Measurements from ENCODE around the gene TEX14. TPM values are rescaled to one million over a fixed set of nuclear protein-coding genes. Genes with fewer than 3 reads are reported as not detected.

Gene TEX14
- total RNA-seq, 1 donor from 2014 or later, result not detected

GRCh38 chr17:58630883-58631522, 60.8 kb downstream of the TEX14 start:
- no peaks in the 10 kb centered on the region for H3K27me3 ChIP-seq
- intact Hi-C loops (cut with DNase I), result loop anchor here (1.0 to 5.0 kb wide), 3 partner anchors 99 to 412 kb away; partner anchors contain the start of gene MKS1
- no peaks in the 10 kb centered on the region for H3K4me1 ChIP-seq
- H3K4me3 ChIP-seq, result peak overlapping the region in 1 of 2 donors; percentile 57
- peak overlapping the region; percentile 80 to 85 for H3K27ac ChIP-seq
- TF ChIP-seq CTCF (IDR thresholded peaks at IDR 0.05), result no peak
- DNase-seq (ENCODE audit: low spot score in 2 of 2), result no peak
- H3K36me3 ChIP-seq, result no peaks in the 10 kb centered on the region
- H3K9me3 ChIP-seq, result no peaks in the 10 kb centered on the region

- Histone ChIP-seq H3K4me3 (no peak overlapping the region), H3K4me1 (no peaks in the 10 kb centered on the region), H3K36me3 (no peaks in the 10 kb centered on the region), H3K9me3 (no peaks in the 10 kb centered on the region), H3K27me3 (no peaks in the 10 kb centered on the region), H3K27ac (no peak overlapping the region)
- no peak for TF ChIP-seq CTCF (IDR thresholded peaks at IDR 0.05)
- DNase-seq (ENCODE audit: low spot score in 2 of 2), result no peak
- intact Hi-C loops (cut with DNase I), result no loop called here
Measured at GRCh38 chr17:58626905-58627304, 64.9 kb downstream of the TEX14 start.

- H3K27ac ChIP-seq, result no peak overlapping the region
- no peak for TF ChIP-seq CTCF (IDR thresholded peaks at IDR 0.05)
- H3K9me3 ChIP-seq, result no peaks in the 10 kb centered on the region
- H3K27me3 ChIP-seq, result no peaks in the 10 kb centered on the region
- no peak overlapping the region for H3K4me3 ChIP-seq
- H3K36me3 ChIP-seq, result no peaks in the 10 kb centered on the region
- H3K4me1 ChIP-seq, result no peaks in the 10 kb centered on the region
- intact Hi-C loops (cut with DNase I), result no loop called here
- DNase-seq (ENCODE audit: low spot score in 2 of 2), result no peak
Measured at GRCh38 chr17:58624751-58625150, 67.1 kb downstream of the TEX14 start.

- H3K36me3 ChIP-seq, result no peaks in the 10 kb centered on the region
- intact Hi-C loops (cut with DNase I), result no loop called here
- no peak for DNase-seq (ENCODE audit: low spot score in 2 of 2)
- no peak for TF ChIP-seq CTCF (IDR thresholded peaks at IDR 0.05)
- H3K27ac ChIP-seq, result no peak overlapping the region
- H3K4me1 ChIP-seq, result no peaks in the 10 kb centered on the region
- H3K9me3 ChIP-seq, result no peaks in the 10 kb centered on the region
- H3K4me3 ChIP-seq, result no peak overlapping the region
- no peaks in the 10 kb centered on the region for H3K27me3 ChIP-seq
Measured at GRCh38 chr17:58621174-58621573, 70.7 kb downstream of the TEX14 start.

- no peak overlapping the region for H3K4me3 ChIP-seq
- no peak for TF ChIP-seq CTCF (IDR thresholded peaks at IDR 0.05)
- H3K36me3 ChIP-seq, result no peaks in the 10 kb centered on the region
- H3K4me1 ChIP-seq, result no peaks in the 10 kb centered on the region
- intact Hi-C loops (cut with DNase I), result no loop called here
- no peaks in the 10 kb centered on the region for H3K27me3 ChIP-seq
- DNase-seq (ENCODE audit: low spot score in 2 of 2), result no peak
- no peak overlapping the region for H3K27ac ChIP-seq
- no peaks in the 10 kb centered on the region for H3K9me3 ChIP-seq
Measured at GRCh38 chr17:58618336-58618735, 73.5 kb downstream of the TEX14 start.

- no peak for DNase-seq (ENCODE audit: low spot score in 2 of 2)
- TF ChIP-seq CTCF (IDR thresholded peaks at IDR 0.05), result no peak
- H3K27ac ChIP-seq, result no peak overlapping the region
- H3K4me1 ChIP-seq, result no peaks in the 10 kb centered on the region
- no peaks in the 10 kb centered on the region for H3K27me3 ChIP-seq
- H3K4me3 ChIP-seq, result no peak overlapping the region
- intact Hi-C loops (cut with DNase I), result no loop called here
- no peaks in the 10 kb centered on the region for H3K9me3 ChIP-seq
- no peaks in the 10 kb centered on the region for H3K36me3 ChIP-seq
Measured at GRCh38 chr17:58617563-58617962, 74.3 kb downstream of the TEX14 start.

Measured in ascending aorta (tissue), 2 donors.